ENCODE measurements around the gene KIF3C. TPM values are rescaled to one million over a fixed set of nuclear protein-coding genes. Genes with fewer than 3 reads are reported as not detected.
A peak's percentile ranks its signal among the peaks of the same experiment; 100 is the strongest.
"Not testable (repeated sequence)": the region's sequence is repeated elsewhere in the genome, so short reads cannot be mapped to it uniquely, and the experiment has no call there.

KIF3C gene
- total and polyA plus RNA-seq, 9 of the 15 experiments (the other 6 are each of a cell fraction or from before 2014, with no cell fraction given) = 0.69 to 6.7 (median 3.3) TPM

GRCh38 chr2:25915411-25915810 is 66.9 kb downstream of the KIF3C start:
- H3K27ac ChIP-seq (ENCODE audit: extremely low read depth, low read depth, low read length); H3K9me3 ChIP-seq (replicated peaks; ENCODE audit: control insufficient read depth, insufficient read depth, low read depth, low read length); in situ Hi-C loops (cut with MboI); CTCF ChIA-PET (ENCODE audit: low intra/inter-chr PET ratio); H3K4me1 ChIP-seq (replicated peaks in 1 of 2; ENCODE audit: control insufficient read depth in 2 of 2, insufficient read depth in 2 of 2, low read length in 2 of 2); H3K79me2 ChIP-seq (ENCODE audit: control insufficient read depth, insufficient read depth, low read length); H4K20me1 ChIP-seq (replicated peaks; ENCODE audit: control insufficient read depth, insufficient read depth, low read length); H3K36me3 ChIP-seq (ENCODE audit: control insufficient read depth, insufficient read depth, low read length); H3K27me3 ChIP-seq (ENCODE audit: control insufficient read depth in 2 of 2, insufficient read depth in 2 of 2, low read length in 2 of 2); FAIRE-seq; BruUV-seq (replicated peaks); DNase-seq (ENCODE audit: extremely low read depth in 1 of 4, low spot score in 3 of 4); H3K4me3 ChIP-seq; ATAC-seq; intact Hi-C loops (cut with micrococcal nuclease); H3K9me1 ChIP-seq (ENCODE audit: control insufficient read depth, insufficient read depth, low read length); H2AFZ ChIP-seq (ENCODE audit: low read depth, low read length); H3K4me2 ChIP-seq (ENCODE audit: insufficient read depth, low read length); POLR2A ChIA-PET; H3K9ac ChIP-seq (ENCODE audit: insufficient read depth in 1 of 2, low read depth in 2 of 2, low read length in 2 of 2): not testable (repeated sequence)
- WGBS (ENCODE audit: insufficient coverage, low coverage, missing lambda C conversion rate) = 59% methylated on average over 2 of the region's 33 CpGs
- peak; percentile 55; the same call in 1 of the 2 replicates for TF ChIP-seq ZBTB33 (CRISPR knock-in tag; IDR thresholded peaks at IDR 0.05)

DNA sequence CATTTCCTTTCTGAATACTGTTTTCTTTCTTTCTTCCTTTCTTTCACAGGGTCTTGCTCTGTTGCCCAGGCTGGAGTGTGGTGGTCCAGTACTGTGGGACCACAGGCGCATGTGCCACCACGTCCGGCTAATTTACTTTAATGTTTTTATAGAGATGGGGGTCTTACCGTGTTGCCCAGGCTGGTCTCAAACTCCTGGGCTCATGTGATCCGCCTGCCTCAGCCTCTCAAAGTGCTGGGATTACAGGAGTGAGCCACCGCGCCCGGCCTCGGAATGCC is 68.7 kb downstream of the KIF3C start:
- H3K9ac ChIP-seq (ENCODE audit: insufficient read depth in 1 of 2, low read depth in 2 of 2, low read length in 2 of 2); DNase-seq (ENCODE audit: extremely low read depth in 1 of 4, low spot score in 3 of 4); H3K9me1 ChIP-seq (ENCODE audit: control insufficient read depth, insufficient read depth, low read length); intact Hi-C loops (cut with micrococcal nuclease); H3K4me1 ChIP-seq (replicated peaks in 1 of 2; ENCODE audit: control insufficient read depth in 2 of 2, insufficient read depth in 2 of 2, low read length in 2 of 2); ATAC-seq; H3K4me3 ChIP-seq; CTCF ChIA-PET (ENCODE audit: low intra/inter-chr PET ratio); in situ Hi-C loops (cut with MboI); H3K27me3 ChIP-seq (ENCODE audit: control insufficient read depth in 2 of 2, insufficient read depth in 2 of 2, low read length in 2 of 2); H4K20me1 ChIP-seq (replicated peaks; ENCODE audit: control insufficient read depth, insufficient read depth, low read length); POLR2A ChIA-PET; FAIRE-seq; H3K27ac ChIP-seq (ENCODE audit: extremely low read depth, low read depth, low read length); H3K4me2 ChIP-seq (ENCODE audit: insufficient read depth, low read length); H3K9me3 ChIP-seq (replicated peaks; ENCODE audit: control insufficient read depth, insufficient read depth, low read depth, low read length); H3K79me2 ChIP-seq (ENCODE audit: control insufficient read depth, insufficient read depth, low read length); BruUV-seq (replicated peaks); H3K36me3 ChIP-seq (ENCODE audit: control insufficient read depth, insufficient read depth, low read length): not testable (repeated sequence)
- 0 out of 2 replicates have a peak overlapping the region, but pooled peaks have one; percentile 14 for H2AFZ ChIP-seq (ENCODE audit: low read depth, low read length)
- 49% methylated on average over 9 of the region's 9 CpGs for WGBS (ENCODE audit: insufficient coverage, low coverage, missing lambda C conversion rate)
